Stimulated activated CD8-positive, alpha-beta memory T cell treated with anti-CD3 and anti-CD28 coated beads, Interleukin-7, amount 100 ng/mL, for 24 hours (primary cell): ENCODE results near the gene CDK5RAP2.
"Not testable (repeated sequence)": the region's sequence is repeated elsewhere in the genome, so short reads cannot be mapped to it uniquely, and the experiment has no call there.

Experiments used
- DNase-seq: peaks from one replicate; pipeline ENCODE4 v3.0.0-alpha.2; 2020; ENCODE audit warnings: low read depth

The CDK5RAP2 gene

GRCh38 chr9:120587328-120587727 lies 7.4 kb upstream of the CDK5RAP2 start:
- no peak for DNase-seq

- no peak for DNase-seq
Measured at GRCh38 chr9:120583958-120584369, 4.0 kb upstream of the CDK5RAP2 start.

DNA sequence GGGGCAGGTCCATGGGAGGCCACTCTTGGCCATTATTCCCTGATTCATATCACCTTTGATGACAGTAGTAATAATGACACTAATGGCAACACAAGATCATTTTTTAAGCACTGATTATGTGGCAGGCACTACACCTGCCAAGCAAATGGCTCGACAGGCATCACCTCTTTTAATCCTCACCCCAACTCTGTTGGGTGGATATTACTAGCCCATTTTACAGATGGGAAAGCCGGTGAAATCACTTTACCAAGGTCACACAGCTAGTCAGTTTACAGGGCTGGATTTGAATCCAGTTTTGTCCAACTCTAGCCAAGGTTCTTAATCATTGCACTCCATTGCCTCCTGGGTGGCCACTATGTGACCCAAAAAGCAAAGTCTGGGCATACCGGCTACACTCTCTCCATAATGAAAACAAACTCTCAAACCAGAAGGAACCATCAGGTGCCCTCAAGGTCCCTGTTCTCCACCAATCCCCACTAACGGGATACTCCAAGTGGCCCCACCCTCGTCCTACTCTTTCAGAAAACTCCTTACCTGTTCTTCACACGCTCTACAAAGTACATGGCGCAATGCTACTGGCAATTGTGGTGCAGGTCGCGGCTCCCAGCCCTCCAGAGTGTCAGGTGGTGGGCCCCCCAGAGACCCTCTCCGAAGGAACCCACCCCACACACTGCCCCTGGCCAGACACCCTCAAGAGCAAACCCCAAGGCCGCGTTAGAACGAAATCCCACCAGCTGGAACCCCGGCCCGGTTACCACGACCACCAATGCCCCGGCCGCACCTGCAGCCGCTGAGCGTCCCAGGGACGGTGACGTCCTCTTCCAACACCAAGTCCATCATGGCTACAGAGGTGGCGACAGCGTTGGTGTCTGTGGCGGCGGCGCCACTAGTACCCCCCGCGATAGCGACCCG lies 572 bp downstream of the CDK5RAP2 start:
- DNase-seq: no peak

- no peak for DNase-seq
Measured at GRCh38 chr9:120574473-120574872, 5.5 kb downstream of the CDK5RAP2 start.

DNA sequence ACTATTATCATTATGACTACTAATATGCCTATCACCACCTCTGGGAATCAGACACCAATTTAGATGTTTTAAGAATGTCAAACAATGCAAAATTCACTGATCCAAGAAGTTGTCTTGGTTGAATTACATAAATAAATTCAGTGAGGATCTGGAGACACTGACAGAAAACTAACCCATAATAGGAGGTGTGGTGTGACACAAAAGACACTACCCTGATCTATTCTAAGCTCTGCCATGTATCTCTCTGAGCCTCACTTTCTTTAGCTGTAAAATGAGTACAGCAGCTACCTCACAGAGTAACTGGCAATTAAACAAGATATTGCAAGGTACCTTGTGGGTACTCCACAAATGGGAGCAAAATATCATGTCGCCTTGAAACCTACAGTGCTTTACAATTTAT lies 7.5 kb downstream of the CDK5RAP2 start:
- no peak for DNase-seq

GRCh38 chr9:120571443-120572257 lies 8.3 kb downstream of the CDK5RAP2 start:
- DNase-seq: no peak

DNA sequence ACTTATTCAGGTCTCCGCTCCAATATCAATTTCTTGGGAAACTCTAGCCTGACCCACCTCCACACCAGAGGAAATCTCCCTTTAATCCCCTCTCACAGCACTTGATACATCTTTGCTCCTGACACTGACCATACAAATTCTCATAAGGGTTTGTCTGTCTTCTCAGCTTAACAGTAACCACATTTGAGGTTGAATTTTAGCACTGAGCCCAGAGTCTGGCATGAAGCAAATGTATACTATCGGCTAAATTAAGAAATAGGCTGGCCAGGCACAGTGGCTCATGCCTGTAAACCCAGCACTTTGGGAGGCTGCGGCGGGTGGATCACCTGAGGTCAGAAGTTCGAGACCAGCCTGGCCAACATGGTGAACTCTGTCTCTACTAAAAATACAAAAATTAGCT lies 9.7 kb downstream of the CDK5RAP2 start:
- no peak for DNase-seq

- DNase-seq: no peak
Measured at GRCh38 chr9:120569556-120569955, 10.4 kb downstream of the CDK5RAP2 start.

DNA sequence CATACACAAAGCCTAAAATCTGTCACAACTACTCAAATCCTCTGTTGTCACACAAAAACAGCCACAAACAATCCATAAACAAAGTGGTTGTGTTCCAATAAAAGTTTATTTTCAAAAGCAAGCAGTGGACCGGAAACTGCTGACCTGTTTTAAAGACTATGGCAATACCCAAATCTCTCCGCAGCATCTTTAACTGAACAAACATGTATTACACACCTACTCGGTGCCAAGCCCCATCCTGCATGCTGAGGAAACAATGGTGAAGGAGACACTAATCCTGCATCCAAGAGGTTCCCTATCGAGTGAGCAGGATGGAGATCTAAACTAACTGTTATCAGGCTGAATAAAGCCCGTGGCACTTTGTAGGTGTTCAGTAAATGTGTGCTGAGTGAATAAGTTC lies 11.2 kb downstream of the CDK5RAP2 start:
- no peak for DNase-seq

- DNase-seq: no peak
Measured at GRCh38 chr9:120567874-120568273, 12.1 kb downstream of the CDK5RAP2 start.

DNA sequence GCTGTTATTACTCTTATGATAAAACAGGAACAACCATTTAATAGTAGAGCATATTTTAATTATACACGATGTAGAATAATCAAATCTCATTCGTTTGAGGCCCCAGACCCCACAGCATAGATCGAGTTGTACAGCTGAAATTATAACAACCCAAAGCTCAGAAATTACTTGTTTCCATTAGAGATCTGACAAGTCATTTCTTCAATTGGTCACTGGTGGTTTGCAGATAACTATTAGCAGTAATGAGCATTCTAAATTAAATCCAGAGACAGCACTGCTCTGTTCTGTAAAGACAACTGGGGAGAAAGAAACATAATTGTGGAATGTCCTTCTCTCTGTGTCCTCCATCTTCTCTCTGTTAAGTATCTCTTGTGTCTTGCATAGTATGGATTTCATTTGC lies 12.9 kb downstream of the CDK5RAP2 start:
- no peak for DNase-seq

GRCh38 chr9:120564589-120564988 lies 15.4 kb downstream of the CDK5RAP2 start:
- DNase-seq: no peak

GRCh38 chr9:120562861-120563443 lies 17.0 kb downstream of the CDK5RAP2 start:
- no peak for DNase-seq

DNA sequence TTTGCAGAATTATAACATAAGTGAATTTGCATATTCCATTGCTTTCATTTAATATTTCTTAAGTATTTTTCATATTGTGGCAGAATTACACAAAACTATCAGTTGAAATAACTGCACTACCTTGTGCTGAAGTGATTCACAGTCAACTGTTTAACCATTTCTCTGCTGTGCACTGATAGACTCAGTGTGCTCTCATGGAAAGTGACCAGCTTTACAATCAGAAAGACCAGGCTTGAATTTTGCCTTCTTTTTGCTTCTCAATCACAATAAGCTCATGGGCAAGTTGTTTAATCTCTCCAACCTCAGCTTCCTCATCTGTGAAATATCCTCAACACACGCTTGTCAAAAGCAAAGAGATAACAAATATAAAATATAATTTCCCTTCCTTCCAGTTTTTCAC lies 18.3 kb downstream of the CDK5RAP2 start:
- DNase-seq: no peak

DNA sequence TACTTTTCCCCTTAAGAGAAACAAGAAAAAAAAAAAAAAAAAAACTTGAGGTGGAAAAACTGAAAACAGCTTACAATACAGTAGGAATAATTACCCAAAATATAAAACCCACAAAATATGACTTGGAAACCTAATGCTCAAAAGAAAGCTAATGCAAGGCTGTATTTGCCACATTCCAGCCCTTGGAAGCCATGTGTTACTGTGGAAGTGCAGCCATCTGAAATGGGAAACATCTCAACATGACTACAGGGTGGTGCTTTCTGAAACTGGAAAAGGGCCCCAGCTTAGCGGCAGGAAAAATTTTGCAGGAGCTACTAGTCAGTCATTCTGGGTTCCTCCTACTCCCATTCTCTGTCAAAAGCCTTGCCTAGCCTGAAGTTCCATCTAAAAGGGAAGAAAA lies 20.4 kb downstream of the CDK5RAP2 start:
- no peak for DNase-seq

- DNase-seq: no peak
Measured at GRCh38 chr9:120558454-120558853, 21.5 kb downstream of the CDK5RAP2 start.

- no peak for DNase-seq
Measured at GRCh38 chr9:120557205-120557604, 22.8 kb downstream of the CDK5RAP2 start.

DNA sequence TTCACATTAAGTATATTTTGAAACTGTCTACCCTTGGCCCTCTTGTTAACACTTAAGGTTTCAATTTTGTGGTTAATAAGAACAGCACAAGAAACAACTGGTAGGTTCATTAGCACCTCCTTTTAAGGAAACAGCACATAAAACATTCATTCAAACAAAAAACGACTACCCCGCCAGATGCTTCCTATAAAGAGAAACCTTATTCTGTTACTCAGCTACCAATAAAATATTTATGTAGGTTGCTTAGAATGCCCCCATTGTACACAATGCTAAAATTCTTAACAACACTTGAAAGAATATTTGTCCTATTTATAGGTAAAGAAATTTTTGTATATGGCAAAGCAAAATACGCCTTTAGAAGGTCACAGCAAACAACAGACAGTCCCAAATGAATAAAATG lies 23.2 kb downstream of the CDK5RAP2 start:
- no peak for DNase-seq

GRCh38 chr9:120555839-120556238 lies 24.1 kb downstream of the CDK5RAP2 start:
- DNase-seq: no peak

DNA sequence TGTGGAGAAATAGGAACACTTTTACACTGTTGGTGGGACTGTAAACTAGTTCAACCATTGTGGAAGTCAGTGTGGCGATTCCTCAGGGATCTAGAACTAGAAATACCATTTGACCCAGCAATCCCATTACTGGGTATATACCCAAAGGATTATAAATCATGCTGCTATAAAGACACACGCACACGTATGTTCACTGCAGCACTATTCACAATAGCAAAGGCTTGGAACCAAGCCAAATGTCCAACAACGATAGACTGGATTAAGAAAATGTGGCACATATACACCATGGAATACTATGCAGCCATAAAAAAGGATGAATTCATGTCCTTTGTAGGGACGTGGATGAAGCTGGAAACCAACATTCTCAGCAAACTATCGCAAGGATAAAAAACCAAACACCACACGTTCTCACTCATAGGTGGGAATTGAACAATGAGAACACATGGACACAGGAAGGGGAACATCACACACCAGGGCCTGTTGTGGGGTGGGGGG lies 27.7 kb downstream of the CDK5RAP2 start:
- not testable (repeated sequence) for DNase-seq

- DNase-seq: no peak
Measured at GRCh38 chr9:120545701-120546550, 34.0 kb downstream of the CDK5RAP2 start.

- no peak for DNase-seq
Measured at GRCh38 chr9:120544441-120544840, 35.5 kb downstream of the CDK5RAP2 start.
